Muscle of leg (tissue), 11 donors: Measurements from ENCODE around the gene RRH. TPM values are rescaled to one million over a fixed set of nuclear protein-coding genes. Genes with fewer than 3 reads are reported as not detected.
"Not testable (repeated sequence)": the region's sequence is repeated elsewhere in the genome, so short reads cannot be mapped to it uniquely, and the experiment has no call there.

Experiments
- DNase-seq: peaks from one replicate; pipeline ENCODE4 v3.0.0; 2013
- H3K27ac ChIP-seq: one replicate; pipeline ENCODE4 v1.5.1; 2013; ENCODE audit warnings: mild to moderate bottlenecking, low read length, control low read depth
- H3K27me3 ChIP-seq: one replicate; pipeline ENCODE4 v1.6.1; 2013; ENCODE audit warnings: low read length; ENCODE audit not compliant: control insufficient read depth, insufficient read depth
- H3K36me3 ChIP-seq: one replicate; pipeline ENCODE4 v1.6.1; 2013; ENCODE audit warnings: low read length; ENCODE audit not compliant: control insufficient read depth, insufficient read depth
- H3K4me1 ChIP-seq: one replicate; pipeline ENCODE4 v1.6.1; 2013; ENCODE audit warnings: low read length; ENCODE audit not compliant: control insufficient read depth, insufficient read depth
- H3K4me3 ChIP-seq: one replicate; pipeline ENCODE4 v1.5.1; 2013; ENCODE audit warnings: low read length, control low read depth
- H3K9me3 ChIP-seq: replicated peaks from 2 replicates; pipeline ENCODE4 v1.6.1; 2013; ENCODE audit warnings: low read depth, low read length; ENCODE audit not compliant: control insufficient read depth
- WGBS: methylation state at CpG from one replicate; pipeline ENCODE4 v1.1.5; 2013; ENCODE audit warnings: missing lambda C conversion rate; ENCODE audit not compliant: insufficient coverage; 5-methylcytosine and 5-hydroxymethylcytosine counted together
- polyA plus RNA-seq, 8 donors: library from polyadenylated mRNA; unstranded; fragments of 120-200 nt; gene quantifications; one replicate each; pipeline versions ENCODE4 v1.2.1 to v1.2.3, GENCODE V29; 2013; ENCODE audit warnings: inconsistent platforms in 1 of 8, low replicate concordance in 1 of 8; ENCODE audit not compliant: insufficient read length in 8 of 8, insufficient read depth in 1 of 8
- total RNA-seq: library from RNA; stranded (reverse); fragments of 120-200 nt; gene quantifications from one replicate; pipeline ENCODE4 v1.2.4, GENCODE V29; 2013

RRH gene
- total and polyA plus RNA-seq, 9 donors: 0.11 to 0.36 (median 0.19) TPM

DNA sequence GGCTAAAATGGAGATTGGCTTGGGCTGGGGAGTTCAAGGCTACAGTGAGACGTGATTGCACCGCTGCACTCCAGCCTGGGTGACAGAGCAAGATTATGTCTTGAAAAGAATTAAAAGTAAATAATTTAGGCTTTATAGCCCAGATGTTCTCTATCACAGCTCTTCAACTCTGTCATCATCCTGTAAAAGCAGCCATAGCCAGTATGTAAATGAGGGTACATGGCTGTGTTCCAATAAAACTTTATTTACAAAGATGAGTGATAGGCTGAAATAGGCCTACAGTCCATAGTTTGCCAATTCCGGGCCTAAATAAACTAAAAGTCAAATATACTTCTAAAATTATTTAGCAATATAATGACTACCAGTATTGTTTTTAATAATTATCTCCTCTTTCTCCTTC, 9.2 kb downstream of the RRH start:
- Histone ChIP-seq H3K4me1 (no peaks in the 10 kb centered on the region), H3K27me3 (no peaks in the 10 kb centered on the region), H3K9me3 (no peaks in the 10 kb centered on the region), H3K4me3 (no peak overlapping the region), H3K36me3 (no peaks in the 10 kb centered on the region), H3K27ac (no peak overlapping the region)
- DNase-seq: no peak
- no CpG with 5 or more reads among the region's 3 CpGs for WGBS

DNA sequence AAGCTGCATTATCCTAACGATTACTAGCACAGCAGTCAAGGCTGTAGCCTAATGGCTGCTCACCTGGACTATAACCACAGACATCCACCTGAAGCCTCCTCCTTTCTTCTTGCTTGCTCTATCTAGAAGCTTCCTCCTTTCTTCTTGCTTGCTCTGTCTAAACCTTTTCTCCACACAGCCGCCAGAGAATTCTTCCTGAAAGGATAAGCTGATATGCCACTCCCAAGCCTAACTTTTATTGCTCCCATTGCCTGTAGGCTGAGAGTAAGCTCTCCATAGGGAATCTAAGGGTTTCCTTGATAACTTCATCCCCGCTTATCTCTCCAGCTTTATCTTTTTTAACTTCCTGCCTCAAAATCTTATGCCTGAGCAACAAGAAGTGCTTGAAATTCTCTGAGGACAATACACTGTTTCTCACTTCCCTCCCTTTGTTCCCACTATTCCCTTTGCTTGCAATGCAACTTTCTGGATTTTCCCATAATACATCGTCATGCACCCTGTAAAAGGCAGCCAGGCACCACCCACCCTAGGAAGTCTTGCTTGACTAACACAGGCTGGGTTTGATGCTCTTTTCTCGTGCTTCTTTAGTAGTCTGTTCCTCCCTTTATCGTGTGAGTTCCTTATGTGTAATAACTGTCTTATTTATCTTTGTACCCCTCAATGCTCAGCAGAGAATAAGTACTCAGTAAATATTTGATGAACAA, 18.8 kb downstream of the RRH start:
- no peak overlapping the region for H3K27ac ChIP-seq
- no peaks in the 10 kb centered on the region for H3K4me1 ChIP-seq
- no peaks in the 10 kb centered on the region for H3K27me3 ChIP-seq
- DNase-seq: no peak
- no peaks in the 10 kb centered on the region for H3K36me3 ChIP-seq
- WGBS: 48% methylated on average over 2 of the region's 6 CpGs
- H3K4me3 ChIP-seq: no peak overlapping the region
- no peaks in the 10 kb centered on the region for H3K9me3 ChIP-seq

DNA sequence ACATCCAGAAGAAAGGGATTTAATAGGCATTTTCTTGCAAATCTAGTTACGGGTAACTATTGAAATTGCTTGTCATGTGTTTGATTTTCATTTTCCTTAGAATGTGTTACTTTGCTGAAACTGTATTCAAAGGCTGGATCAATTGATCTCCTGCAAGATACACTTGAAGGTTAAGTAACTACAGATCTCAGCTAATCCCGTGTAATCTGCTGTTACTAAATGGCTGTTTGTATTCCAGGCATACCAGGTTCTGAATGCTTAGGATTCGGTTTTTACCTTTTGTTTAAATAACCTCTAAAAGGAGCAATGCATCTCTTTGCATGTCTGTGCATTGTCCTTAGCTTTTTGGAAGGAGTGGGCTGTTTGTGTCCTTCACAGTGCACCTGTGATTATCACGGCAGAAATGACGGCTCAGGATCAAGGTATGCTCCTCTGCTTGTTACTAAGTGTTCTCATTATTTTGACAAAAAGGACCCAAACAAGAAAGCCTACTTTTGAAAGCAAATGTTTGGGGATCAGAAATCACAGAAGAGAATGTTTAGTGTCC, 20.2 kb downstream of the RRH start, which contains the start of gene LRIT3:
Gene LRIT3 (plus strand): TSS at position 212 of the 547 bp plus-strand sequence. CDS start 95 bp downstream, at position 307.
- Histone ChIP-seq H3K27me3 (no peaks in the 10 kb centered on the region), H3K36me3 (no peaks in the 10 kb centered on the region), H3K4me3 (no peak within 1 kb of the TSS), H3K4me1 (no peaks in the 10 kb centered on the region), H3K27ac (no peak within 1 kb of the TSS), H3K9me3 (no peaks in the 10 kb centered on the region)
- no peak for DNase-seq
- no CpG with 5 or more reads among the region's 5 CpGs for WGBS

DNA sequence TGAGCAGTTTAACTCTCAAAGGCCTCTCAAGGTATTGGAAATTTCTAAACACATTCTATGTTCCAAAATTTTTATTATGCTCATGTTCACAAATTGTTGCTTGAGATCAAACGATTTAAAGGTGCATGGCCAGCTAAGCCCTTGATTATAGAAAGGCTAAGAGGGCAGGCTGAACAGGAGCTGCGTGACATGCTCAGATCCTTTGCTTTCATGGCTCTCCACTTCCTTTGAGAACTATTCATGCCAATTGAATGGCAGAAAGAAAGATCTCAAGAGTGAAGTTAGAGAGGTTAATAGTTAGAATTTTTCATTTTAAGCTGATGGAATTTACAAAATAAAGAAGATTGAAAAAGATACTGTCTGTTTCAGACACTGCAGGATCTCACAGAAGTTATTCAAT, 20.7 kb downstream of the RRH start:
- H3K4me1 ChIP-seq: no peaks in the 10 kb centered on the region
- H3K9me3 ChIP-seq: no peaks in the 10 kb centered on the region
- WGBS: no CpG with 5 or more reads among the region's 2 CpGs

DNA sequence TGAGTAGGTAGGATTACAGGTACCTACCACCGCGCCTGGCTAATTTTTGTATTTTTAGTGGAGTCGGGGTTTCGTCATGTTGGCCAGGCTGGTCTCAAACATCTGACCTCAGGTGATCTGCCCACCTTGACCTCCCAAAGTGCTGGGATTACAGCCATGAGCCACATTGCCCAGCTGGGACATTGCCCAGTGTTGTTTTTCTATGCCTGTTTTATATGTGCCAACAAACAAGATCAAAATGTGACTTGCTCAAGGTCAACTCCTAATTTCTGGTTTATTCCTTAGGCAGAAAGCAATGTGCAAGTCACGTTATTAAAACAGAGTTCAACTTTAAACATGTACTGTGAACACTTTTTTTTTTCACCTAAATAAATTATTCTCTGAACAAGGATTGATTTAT, 22.8 kb downstream of the RRH start:
- Histone ChIP-seq H3K9me3 (no peaks in the 10 kb centered on the region), H3K4me3 (no peak overlapping the region), H3K27me3 (no peaks in the 10 kb centered on the region), H3K4me1 (no peaks in the 10 kb centered on the region), H3K36me3 (no peaks in the 10 kb centered on the region), H3K27ac (no peak overlapping the region)
- WGBS: 80% methylated on average over 1 of the region's 5 CpGs
- no peak for DNase-seq

More for the DNA sequence above, 20.7 kb downstream of the RRH start:
- Histone ChIP-seq H3K36me3 (no peaks in the 10 kb centered on the region), H3K27ac (no peak overlapping the region), H3K4me3 (no peak overlapping the region), H3K27me3 (no peaks in the 10 kb centered on the region)
- no peak for DNase-seq

DNA sequence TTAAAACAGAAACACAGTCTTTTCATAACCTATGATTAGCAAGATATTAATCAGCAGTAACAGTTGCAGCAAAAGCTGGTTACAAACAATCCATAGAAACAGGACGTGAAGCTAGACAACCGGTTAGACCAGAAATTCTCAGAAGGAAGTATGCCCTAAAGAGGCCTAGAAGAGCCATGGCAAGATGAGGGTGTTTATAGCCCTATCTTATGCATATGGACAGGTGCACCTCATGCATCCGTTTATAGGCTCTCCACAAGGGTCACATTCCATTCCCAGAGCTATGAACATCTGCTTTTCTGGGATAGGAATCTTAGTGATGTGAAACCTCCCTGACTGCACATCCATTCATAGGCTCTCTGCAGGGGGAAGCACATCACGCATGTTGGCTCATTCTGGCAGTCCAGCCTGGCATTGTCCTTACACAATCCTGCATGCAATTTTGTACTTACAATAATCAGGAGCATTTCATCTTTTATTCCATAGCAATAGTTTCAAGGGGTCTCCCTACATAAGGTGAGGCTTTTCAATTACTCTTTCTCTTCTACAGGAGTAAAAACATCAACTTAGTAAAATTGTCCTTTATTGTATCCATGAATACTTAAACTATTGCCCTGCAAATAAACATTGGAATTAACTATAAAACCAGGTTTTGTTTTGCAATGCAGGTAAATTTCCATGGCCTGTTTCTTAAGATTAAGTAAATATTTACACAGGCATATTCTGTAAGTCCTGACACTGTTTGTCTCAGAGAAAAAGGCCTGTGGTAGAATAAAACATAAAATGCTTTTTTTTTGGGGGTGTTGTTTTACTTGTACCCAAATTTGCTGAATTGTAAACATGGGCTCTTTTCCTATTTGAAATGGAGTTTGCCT, 31.9 kb downstream of the RRH start:
- H3K4me3 ChIP-seq, H3K9me3 ChIP-seq, H3K27ac ChIP-seq, DNase-seq, H3K4me1 ChIP-seq, H3K36me3 ChIP-seq, H3K27me3 ChIP-seq: not testable (repeated sequence)
- WGBS: 100% methylated on average over 1 of the region's 4 CpGs

DNA sequence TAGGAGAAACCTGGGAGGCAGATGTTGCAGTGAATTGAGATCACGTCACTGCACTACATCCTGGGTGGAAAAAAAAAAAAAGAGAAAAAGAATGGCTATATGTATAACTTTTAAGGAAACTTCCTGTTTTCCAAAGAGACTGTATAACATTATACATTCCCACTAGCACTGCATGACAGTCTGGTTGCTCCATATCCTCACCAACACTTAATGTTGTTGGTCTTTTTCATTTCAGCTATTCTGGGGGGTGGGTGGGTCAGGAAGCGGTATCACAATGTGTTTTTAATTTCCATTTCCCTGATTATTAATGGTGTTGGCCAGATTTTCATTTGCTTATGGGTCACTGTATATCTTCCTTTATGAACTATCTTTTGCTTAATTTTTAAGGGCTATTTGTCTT, 33.5 kb downstream of the RRH start:
- no CpG with 5 or more reads among the region's 2 CpGs for WGBS
- H3K4me3 ChIP-seq: no peak overlapping the region
- no peak overlapping the region for H3K27ac ChIP-seq
- no peaks in the 10 kb centered on the region for H3K27me3 ChIP-seq
- H3K9me3 ChIP-seq: peaks cover 7% of the 10 kb centered on the region
- no peaks in the 10 kb centered on the region for H3K4me1 ChIP-seq
- DNase-seq: no peak
- no peaks in the 10 kb centered on the region for H3K36me3 ChIP-seq

DNA sequence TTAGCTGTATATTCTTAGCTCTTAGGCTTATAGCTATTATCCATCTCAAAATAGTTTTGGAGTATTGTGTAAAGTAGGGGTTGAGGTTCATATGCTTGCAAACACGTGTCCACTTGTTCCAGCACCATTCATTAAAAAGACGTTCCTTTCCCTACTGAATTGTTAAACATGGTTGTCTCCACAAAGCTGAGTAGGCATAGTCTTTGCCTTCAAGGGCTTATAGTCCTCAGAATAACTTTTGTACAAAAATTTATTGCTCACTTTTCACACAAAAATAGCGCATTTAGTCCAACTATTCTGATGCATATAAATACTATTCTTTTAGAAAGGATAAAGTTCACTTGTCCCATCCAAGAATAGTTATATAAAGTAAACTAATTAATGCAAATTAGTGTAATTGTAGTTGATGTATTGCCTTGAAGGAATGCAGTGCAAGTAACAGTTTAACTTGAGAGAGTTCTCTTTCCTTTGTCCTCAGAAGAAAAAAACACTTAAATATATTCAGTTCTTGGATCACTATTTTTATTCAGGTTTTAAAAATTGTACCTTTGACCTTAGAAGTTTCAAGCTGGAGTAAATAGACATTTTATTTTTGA, 34.2 kb downstream of the RRH start:
- Histone ChIP-seq H3K27me3 (no peaks in the 10 kb centered on the region), H3K27ac (no peak overlapping the region)
- WGBS: 60% methylated on average over 1 of the region's 3 CpGs

DNA sequence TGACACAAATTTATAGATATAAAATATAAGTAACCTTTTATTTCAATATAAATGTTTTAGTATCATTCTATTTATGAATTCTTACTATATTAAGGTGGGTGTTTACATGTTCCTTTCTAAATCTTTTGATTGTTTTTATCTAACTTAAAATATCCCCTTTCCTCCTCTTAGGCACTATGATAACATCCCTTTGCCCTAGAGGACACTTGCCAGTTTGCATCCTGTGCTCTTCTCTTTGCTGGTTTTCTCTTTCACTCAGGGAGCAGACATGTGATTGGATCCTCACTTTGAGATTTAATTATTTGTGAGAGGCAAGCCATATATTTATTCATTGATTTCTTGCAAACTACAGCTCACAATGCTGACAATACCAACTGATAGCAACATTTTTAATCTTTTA, 36.4 kb downstream of the RRH start:
- Histone ChIP-seq H3K4me3 (no peak overlapping the region), H3K27ac (no peak overlapping the region), H3K9me3 (peaks cover 5% of the 10 kb centered on the region), H3K36me3 (no peaks in the 10 kb centered on the region), H3K27me3 (no peaks in the 10 kb centered on the region), H3K4me1 (no peaks in the 10 kb centered on the region)
- DNase-seq: no peak

More for the DNA sequence above, 34.2 kb downstream of the RRH start:
- H3K36me3 ChIP-seq: no peaks in the 10 kb centered on the region
- H3K4me1 ChIP-seq: no peaks in the 10 kb centered on the region
- H3K4me3 ChIP-seq: no peak overlapping the region
- peaks cover 7% of the 10 kb centered on the region for H3K9me3 ChIP-seq
- DNase-seq: no peak

DNA sequence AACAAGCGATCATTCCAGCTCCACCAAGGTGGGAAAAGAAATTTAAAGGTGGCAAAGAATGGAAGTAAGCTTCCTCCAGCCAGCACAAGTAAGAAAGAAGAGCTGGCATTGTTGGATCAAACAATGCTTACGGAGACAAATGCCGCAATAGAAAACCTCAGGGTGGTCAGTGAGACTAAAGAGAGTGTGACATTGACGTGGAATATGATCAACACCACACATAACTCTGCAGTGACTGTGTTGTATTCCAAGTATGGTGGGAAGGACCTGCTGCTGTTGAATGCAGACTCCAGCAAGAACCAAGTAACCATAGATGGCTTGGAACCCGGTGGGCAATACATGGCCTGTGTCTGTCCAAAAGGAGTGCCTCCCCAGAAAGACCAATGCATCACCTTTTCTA, 42.3 kb downstream of the RRH start:
- no peaks in the 10 kb centered on the region for H3K4me1 ChIP-seq
- DNase-seq: no peak
- H3K36me3 ChIP-seq: no peaks in the 10 kb centered on the region
- no peaks in the 10 kb centered on the region for H3K27me3 ChIP-seq
- no peaks in the 10 kb centered on the region for H3K9me3 ChIP-seq
- no CpG with 5 or more reads among the region's 5 CpGs for whole genome bisulfite sequencing
- H3K4me3 ChIP-seq: no peak overlapping the region
- H3K27ac ChIP-seq: no peak overlapping the region
